H1 (cell line): ENCODE measurements around the gene MFAP3L. TPM values are rescaled to one million over a fixed set of nuclear protein-coding genes. Genes with fewer than 3 reads are reported as not detected.

Source experiments
- SIX5 ChIP-seq: IDR thresholded peaks from 2 replicates; pipeline ENCODE4 v1.6.1; 2011; ENCODE audit warnings: mild to moderate bottlenecking, low read depth, low read length
- polyA plus RNA-seq, 7 experiments: library from polyadenylated mRNA; depleted of rRNA in 3 of 7; stranded (reverse) in 5 of 7; unstranded in 2 of 7; fragments of >200 nt in 5 of 7; fragments of 200-250 nt in 2 of 7; gene quantifications; 1 replicate in 5 of 7; 2 replicates in 1 of 7; 4 replicates in 1 of 7; pipeline versions ENCODE4 v1.2.1 to v1.2.3, GENCODE V29; 2011 to 2013; ENCODE audit warnings: missing spikeins in 2 of 7, mixed read lengths in 2 of 7
- total RNA-seq: library from RNA; stranded (reverse); fragmentation: NEBNext Ultra II Directional; extraction: Animal tissue kit (Norgen Biotek cat#: 25700); gene quantifications from 2 replicates; pipeline ENCODE4 v1.2.1, GENCODE V29; 2021

The MFAP3L gene
- total and polyA plus RNA-seq, 2 of the 8 experiments (the other 6 are each of a cell fraction or from before 2014, with no cell fraction given), result 7.0 to 9.8 TPM

GRCh38 chr4:169959254-169959653 lies 66.9 kb downstream of the MFAP3L start (continued):
- TF ChIP-seq SIX5, result no peak
